Measurements from ENCODE around the gene DIS3L2.

The DIS3L2 gene

GRCh38 chr2:232235716-232236115, 274.2 kb downstream of the DIS3L2 start:
- DNase-seq = no peak

DNA sequence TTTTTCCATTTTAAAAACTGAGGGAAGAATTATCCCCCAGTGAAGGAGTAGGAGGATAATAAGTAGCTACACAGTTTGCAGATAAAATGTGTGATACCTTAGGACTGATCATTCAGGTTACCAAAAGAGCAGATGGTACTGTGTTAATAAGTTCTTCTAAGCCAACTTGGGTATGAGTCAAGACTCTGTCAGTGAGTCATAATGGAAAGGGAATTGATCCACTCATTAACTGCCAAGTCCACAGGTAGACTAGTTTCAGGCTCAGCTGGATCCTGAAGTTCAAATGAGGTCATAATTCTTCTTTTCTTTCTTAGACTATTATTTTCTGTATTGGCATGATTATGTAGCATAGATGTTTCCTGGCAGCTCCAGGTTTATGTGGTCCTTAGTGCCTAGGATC, 274.7 kb downstream of the DIS3L2 start:
- peak; percentile 33 for DNase-seq

GRCh38 chr2:232237464-232237863, 276.0 kb downstream of the DIS3L2 start:
- DNase-seq = no peak

- DNase-seq = no peak
These were observed 276.6 kb downstream of the DIS3L2 start for GRCh38 chr2:232238108-232238507.

DNA sequence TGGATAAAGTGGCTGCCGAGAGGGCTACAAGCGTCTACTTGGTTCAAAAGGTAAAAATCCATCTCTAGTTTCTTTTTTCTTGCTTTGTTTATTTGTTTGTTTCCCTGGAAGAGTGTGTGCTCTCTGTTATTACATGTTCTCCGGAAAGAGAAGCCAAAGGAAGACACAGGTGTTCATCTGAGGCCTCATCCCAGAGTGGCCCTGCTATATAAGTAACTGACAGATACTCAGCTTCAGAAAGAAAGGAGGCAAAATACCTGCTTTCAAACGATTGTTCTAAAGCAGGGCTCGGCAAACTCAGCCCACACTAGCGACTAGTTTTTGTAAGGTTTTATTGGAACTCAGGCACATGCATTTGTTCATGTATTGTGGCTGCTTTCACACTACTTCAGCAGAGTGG, 277.1 kb downstream of the DIS3L2 start:
- DNase-seq = no peak

DNA sequence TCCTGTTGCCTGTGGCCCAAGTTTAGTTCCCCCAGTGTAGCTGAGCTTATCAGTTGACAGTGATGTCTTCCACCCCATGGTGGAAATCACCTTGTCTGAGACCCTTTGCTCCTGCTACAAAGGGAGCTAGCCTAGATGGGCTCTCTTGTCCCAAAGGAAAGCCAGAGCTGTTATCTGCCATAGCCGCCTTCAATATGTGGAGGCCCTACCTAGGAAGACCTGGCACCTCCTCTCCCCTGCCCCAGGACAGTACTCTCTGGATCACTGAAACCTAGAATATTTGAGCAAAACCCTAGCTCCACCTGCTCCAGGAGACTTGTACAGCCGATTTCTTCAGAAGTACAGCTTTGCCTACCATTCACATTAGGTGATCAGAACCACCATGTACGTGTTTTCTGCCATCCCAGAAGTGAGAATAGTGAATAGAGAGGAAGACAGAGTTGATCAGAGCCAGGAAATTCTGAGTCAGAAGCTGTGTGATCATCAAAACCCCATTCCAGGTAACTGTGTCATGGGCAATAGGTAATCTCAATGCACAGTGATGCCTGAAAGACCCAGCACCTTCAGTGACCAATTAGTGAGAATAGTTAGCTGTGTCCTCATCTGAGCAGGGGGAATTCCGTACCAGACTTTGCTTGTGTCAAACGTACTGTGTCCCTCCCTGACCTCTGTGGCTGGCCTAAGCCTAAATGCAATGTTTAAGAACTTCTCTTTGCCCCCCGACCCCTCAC, 278.6 kb downstream of the DIS3L2 start:
- peak; percentile 8 for DNase-seq

DNA sequence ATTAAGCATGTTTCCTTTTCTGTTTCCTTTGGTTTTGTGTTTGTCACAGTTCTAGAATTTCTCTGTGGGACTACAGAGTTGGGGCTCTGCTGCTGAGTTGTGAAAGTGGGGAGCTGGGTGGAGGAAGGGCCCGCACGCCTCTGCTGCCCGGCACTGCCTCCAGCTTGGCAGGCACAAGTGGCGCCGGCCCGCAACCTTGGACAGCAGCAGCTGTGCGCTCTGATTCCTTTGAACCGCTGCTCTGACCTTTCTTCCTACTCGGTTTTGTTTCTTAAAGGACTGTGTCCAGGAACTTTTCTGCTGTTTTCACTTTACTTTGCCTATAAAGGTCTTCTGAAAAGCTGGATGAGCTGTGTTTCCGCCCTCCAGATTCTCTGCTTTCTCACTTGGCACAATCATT, 279.4 kb downstream of the DIS3L2 start:
- DNase-seq = no peak

GRCh38 chr2:232242316-232242715, 280.8 kb downstream of the DIS3L2 start:
- no peak for DNase-seq

DNA sequence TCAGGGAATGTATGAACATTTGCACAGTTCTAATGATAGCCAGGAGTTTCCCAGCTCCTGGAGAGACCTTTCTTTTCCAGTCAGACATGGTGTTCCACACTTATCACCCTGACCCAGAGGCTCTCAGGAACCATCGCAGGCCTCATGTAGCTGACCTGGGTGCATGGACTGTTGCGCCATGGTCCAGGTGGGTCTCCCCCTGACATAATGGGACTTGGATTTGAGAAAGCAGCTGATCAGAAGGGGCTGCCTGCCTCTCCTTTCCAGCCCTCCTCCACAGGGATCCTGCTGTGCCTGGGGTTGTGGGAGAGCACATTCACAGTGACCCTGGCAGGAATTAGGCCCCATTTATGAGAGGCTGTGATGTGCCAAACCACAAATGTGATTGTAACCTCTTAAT, 283.6 kb downstream of the DIS3L2 start:
- DNase-seq = no peak

GRCh38 chr2:232246245-232246644, 284.7 kb downstream of the DIS3L2 start:
- no peak for DNase-seq

DNA sequence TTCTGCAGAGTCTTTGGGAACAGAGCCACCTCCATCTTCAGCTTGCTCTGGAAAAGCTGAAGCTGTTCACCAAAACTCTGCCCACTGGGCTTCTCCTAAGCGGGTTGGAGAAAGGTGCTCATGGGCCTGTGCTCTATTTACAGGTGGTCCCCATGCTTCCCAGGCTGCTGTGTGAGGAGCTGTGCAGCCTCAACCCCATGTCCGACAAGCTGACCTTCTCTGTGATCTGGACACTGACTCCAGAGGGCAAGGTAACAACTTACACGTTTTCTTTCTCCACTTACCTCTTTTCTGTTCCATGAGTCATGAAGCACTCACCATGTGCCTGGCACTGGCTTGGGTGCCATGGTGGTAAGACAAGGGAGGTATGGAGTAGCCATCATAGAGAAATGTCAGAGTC, 287.6 kb downstream of the DIS3L2 start:
- no peak for DNase-seq

- no peak for DNase-seq
These were observed 289.0 kb downstream of the DIS3L2 start for GRCh38 chr2:232250246-232251175.

GRCh38 chr2:232255033-232255432, 293.5 kb downstream of the DIS3L2 start:
- no peak for DNase-seq

GRCh38 chr2:232260075-232260474, 298.6 kb downstream of the DIS3L2 start:
- no peak for DNase-seq

- no peak for DNase-seq
These were observed 300.3 kb downstream of the DIS3L2 start for GRCh38 chr2:232261776-232262175.

DNA sequence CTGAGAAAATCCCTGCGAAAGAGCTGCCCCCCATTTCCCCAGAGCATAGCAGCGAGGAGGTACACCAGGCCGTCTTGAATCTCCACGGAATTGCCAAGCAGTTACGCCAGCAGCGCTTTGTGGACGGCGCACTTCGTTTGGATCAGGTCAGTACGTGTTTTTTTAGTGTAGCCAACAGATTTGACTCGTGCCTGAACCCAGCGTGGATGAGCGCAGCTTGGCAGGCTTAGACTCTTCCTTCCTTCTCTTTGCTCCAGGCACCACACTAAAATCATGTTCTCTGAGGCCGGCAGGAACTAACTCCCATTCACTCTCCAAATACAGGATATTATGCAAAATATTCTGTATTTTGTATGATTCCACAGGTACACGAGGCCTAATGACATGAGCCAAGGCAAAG, 301.8 kb downstream of the DIS3L2 start:
- DNase-seq = no peak

DNA sequence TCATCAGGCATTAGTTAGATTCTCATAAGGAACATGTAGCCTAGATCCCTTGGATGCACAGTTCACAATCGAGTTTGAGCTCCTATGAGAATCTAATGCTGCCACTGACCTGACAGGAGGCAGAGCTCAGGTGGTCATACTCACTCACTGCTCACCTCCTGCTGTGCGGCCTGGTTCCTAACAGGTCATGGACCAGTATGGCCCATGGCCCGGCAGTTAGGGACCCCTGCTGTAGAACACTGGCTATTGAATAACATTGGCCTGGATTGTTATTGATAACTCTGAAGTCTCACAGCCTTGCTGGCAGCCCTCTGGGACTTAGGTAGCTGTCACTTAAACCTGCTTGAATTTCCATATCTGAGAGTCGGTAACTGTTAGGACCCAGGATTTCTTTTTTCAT, 302.6 kb downstream of the DIS3L2 start:
- no peak for DNase-seq

GRCh38 chr2:232265329-232265728, 303.8 kb downstream of the DIS3L2 start:
- DNase-seq = no peak

GRCh38 chr2:232268636-232269165, 307.2 kb downstream of the DIS3L2 start:
- no peak for DNase-seq

GRCh38 chr2:232269867-232270266, 308.4 kb downstream of the DIS3L2 start:
- DNase-seq = no peak

DNA sequence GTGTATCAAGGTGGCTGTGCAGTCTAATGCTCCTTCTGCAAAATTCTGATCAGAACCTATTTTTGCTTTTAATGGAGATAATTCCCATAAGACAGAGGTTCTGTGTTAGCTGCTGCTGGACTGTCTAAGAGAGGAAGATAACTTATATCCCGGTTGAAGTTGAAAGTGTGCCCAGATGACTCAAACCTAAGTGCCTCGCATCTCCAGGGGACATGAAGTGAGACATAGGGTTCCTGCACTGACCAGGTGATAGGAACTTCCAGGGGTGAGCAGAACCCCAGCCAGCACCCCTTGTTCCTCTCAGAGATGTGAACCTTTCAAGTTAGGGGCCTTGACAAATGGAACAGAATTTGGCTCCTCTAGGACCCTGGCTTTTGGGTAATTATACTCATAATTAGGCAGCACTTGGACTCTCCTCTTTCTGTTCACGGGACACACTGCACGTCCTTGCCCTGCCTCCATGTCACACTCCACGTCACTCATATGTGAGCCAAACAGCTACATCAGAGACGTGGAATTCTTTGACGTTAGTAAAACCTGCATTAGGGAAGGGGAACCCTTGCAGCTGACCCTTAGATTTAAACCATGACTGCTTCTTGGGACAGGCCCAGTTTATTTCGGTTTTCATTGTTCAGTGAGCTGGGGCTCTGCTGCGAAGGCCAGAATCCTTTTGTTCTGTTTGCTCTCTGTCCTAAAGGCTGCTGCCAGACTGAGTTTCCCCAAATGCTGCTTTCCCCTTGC, 312.6 kb downstream of the DIS3L2 start:
- no peak for DNase-seq

GRCh38 chr2:232275670-232276069, 314.2 kb downstream of the DIS3L2 start:
- no peak for DNase-seq

DNA sequence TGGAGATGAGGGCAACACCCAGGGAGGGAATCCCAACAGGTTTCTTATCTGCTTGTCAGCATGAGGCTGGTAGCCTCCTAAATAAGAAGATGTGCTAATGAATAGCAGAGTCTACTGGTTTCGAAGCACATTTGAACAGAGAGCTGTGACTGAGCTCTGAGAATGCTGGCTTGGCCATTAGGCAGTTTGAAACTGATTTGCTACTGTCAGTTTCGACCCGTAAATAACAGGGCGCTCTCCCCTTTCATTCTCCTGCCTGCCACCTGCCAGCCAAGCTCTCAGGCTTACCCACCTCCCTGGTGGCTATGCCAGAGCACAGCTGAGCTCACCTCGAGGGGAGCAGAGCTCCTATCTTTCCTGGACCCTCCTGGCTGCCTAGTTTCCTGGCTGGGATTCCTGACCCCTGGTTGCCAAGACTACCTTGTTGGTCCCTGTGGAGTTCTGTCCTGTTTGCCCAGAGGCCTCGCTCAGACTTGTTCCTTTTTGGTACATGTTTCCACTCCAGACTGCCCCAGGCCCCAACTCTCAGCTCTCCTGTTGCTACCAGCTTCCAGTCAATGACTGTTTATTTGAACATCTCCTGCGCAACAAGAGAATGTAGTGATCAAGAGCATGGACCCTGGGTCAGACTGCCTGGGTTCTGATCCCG, 314.7 kb downstream of the DIS3L2 start:
- no peak for DNase-seq

Measured in activated CD4-positive, alpha-beta T cell treated with anti-CD3 and anti-CD28 coated beads, Interleukin-2, amount 50 U/mL, for 16 hours (primary cell).